HepG2 (cell line): ENCODE data around the gene JUND. TPM values are rescaled to one million over a fixed set of nuclear protein-coding genes. Genes with fewer than 3 reads are reported as not detected.

Source experiments
- FOXK1 ChIP-seq: sonication (generic); formaldehyde crosslinking; IDR thresholded peaks from 2 replicates; pipeline ENCODE4 v1.4.0; 2020; ENCODE audit warnings: low read depth, missing genetic modification reagents, borderline replicate concordance
- GZF1 ChIP-seq: sonication (generic); formaldehyde crosslinking; IDR thresholded peaks from 2 replicates; pipeline ENCODE4 v1.5.1; 2020; ENCODE audit warnings: mild to moderate bottlenecking, missing genetic modification reagents
- HNRNPLL ChIP-seq: fragments of 200-400 bp; formaldehyde crosslinking; IDR thresholded peaks from 2 replicates; pipeline ENCODE4 v1.6.1; 2017; ENCODE audit warnings: mild to moderate bottlenecking, low read depth, low read length; ENCODE audit not compliant: poor library complexity, severe bottlenecking
- NFATC3 ChIP-seq: sonication (generic); formaldehyde crosslinking; IDR thresholded peaks from 2 replicates; pipeline ENCODE4 v1.5.1; 2020; ENCODE audit warnings: mild to moderate bottlenecking, missing genetic modification reagents
- SIN3B ChIP-seq: fragments of 150-350 bp; IDR thresholded peaks from 2 replicates; pipeline ENCODE4 v1.6.1; 2014; ENCODE audit warnings: low read length
- ZNF136 ChIP-seq: sonication (generic); formaldehyde crosslinking; IDR thresholded peaks from 2 replicates; pipeline ENCODE4 v1.8.1; 2022; ENCODE audit warnings: low read depth, mild to moderate bottlenecking, moderate library complexity, missing genetic modification reagents
- ZNF282 ChIP-seq: fragments of 450-650 bp; IDR thresholded peaks from 2 replicates; pipeline ENCODE4 v1.6.1; 2018; ENCODE audit not compliant: partially characterized antibody
- ZNF546 ChIP-seq: sonication (generic); formaldehyde crosslinking; conservative IDR thresholded peaks from 2 replicates; pipeline ENCODE4 v1.8.1; 2023; ENCODE audit warnings: mild to moderate bottlenecking, missing genetic modification reagents
- ZNF562 ChIP-seq: sonication (generic); formaldehyde crosslinking; IDR thresholded peaks from 2 replicates; pipeline ENCODE4 v1.8.0; 2022; ENCODE audit warnings: missing genetic modification reagents, borderline replicate concordance
- ZNF7 ChIP-seq: IDR thresholded peaks from 2 replicates; pipeline ENCODE4 v1.6.1; 2016; ENCODE audit warnings: missing biosample characterization, missing genetic modification reagents
- ZNF768 ChIP-seq: sonication (generic); formaldehyde crosslinking; IDR thresholded peaks from 2 replicates; pipeline ENCODE4 v1.4.0; 2020; ENCODE audit warnings: missing genetic modification reagents
- ZSCAN29 ChIP-seq: sonication (generic); formaldehyde crosslinking; conservative IDR thresholded peaks from 2 replicates; pipeline ENCODE4 v1.4.0; 2020; ENCODE audit warnings: mild to moderate bottlenecking, missing genetic modification reagents
- polyA plus RNA-seq, 8 experiments: library from polyadenylated mRNA; depleted of rRNA in 3 of 8; stranded (reverse) in 7 of 8; unstranded in 1 of 8; fragments of >200 nt; fragmentation: Illumina TruSeq in 4 of 8; extraction: Trizol in 4 of 8; gene quantifications; 2 replicates each; pipeline versions ENCODE4 v1.2.1 to v1.2.3, GENCODE V29; 2011 to 2016; ENCODE audit warnings: low read depth in 4 of 8, missing spikeins in 1 of 8, mixed read lengths in 1 of 8; ENCODE audit not compliant: insufficient read depth in 1 of 8
- total RNA-seq, 5 experiments: library from RNA; depleted of rRNA; stranded (reverse); fragments of >200 nt; fragmentation: Illumina TruSeq; extraction: Trizol; gene quantifications; 2 replicates each; pipeline ENCODE4 v1.2.3, GENCODE V29; 2016; ENCODE audit warnings: low read depth in 1 of 5
- TF ChIP-seq, protein P1 (sequence below): sonication (generic); formaldehyde crosslinking; IDR thresholded peaks from 2 replicates; pipeline ENCODE4 v1.4.0; 2020; ENCODE audit warnings: mild to moderate bottlenecking, missing genetic modification reagents
- TF ChIP-seq, protein P2 (sequence below), 2 experiments: fragments of 450-650 bp in 1 of 2; sonication (generic) in 1 of 2; formaldehyde crosslinking in 1 of 2; IDR thresholded peaks; 2 replicates each; pipeline versions ENCODE4 v1.6.1 to v1.8.0; 2016 to 2022; ENCODE audit warnings: antibody characterized with exemption in 1 of 2, mild to moderate bottlenecking in 1 of 2, missing genetic modification reagents in 1 of 2
- TF ChIP-seq, protein P3 (sequence below): IDR thresholded peaks from 2 replicates; pipeline ENCODE4 v1.6.1; 2016

Gene JUND
- total and polyA plus RNA-seq, 2 of the 13 experiments (the other 11 are each of a cell fraction or from before 2014, with no cell fraction given): 41.2 to 59.8 TPM

DNA sequence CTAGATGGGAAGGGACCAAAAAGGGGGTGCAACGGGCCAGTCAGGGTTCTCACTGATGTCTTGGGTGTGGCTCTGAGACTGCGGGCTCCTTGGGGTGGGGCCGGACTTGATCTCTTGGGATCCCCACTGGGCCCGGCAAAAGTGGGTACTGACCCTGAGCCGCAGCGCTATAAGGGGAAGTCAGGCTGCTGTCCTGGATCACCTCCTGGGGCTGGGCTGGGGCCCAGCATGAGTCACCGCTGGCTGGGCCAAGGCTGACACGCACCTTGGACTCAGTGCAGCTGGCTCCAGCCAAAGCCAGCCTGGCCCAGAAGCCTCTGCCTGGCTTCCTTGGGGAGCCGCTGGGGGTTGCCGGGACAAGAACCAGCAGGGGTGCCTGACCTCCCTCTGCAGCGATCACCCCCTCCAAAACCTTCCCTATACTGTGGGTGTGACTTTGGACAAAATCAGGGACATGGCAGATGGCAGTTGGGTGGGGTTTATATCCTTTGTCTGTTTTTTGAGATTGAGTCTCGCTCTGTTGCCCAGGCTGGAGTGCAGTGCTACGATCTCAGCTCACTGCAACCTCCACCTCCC lies 6.6 kb downstream of the JUND start (continued):
- TF ChIP-seq, protein P1, sequence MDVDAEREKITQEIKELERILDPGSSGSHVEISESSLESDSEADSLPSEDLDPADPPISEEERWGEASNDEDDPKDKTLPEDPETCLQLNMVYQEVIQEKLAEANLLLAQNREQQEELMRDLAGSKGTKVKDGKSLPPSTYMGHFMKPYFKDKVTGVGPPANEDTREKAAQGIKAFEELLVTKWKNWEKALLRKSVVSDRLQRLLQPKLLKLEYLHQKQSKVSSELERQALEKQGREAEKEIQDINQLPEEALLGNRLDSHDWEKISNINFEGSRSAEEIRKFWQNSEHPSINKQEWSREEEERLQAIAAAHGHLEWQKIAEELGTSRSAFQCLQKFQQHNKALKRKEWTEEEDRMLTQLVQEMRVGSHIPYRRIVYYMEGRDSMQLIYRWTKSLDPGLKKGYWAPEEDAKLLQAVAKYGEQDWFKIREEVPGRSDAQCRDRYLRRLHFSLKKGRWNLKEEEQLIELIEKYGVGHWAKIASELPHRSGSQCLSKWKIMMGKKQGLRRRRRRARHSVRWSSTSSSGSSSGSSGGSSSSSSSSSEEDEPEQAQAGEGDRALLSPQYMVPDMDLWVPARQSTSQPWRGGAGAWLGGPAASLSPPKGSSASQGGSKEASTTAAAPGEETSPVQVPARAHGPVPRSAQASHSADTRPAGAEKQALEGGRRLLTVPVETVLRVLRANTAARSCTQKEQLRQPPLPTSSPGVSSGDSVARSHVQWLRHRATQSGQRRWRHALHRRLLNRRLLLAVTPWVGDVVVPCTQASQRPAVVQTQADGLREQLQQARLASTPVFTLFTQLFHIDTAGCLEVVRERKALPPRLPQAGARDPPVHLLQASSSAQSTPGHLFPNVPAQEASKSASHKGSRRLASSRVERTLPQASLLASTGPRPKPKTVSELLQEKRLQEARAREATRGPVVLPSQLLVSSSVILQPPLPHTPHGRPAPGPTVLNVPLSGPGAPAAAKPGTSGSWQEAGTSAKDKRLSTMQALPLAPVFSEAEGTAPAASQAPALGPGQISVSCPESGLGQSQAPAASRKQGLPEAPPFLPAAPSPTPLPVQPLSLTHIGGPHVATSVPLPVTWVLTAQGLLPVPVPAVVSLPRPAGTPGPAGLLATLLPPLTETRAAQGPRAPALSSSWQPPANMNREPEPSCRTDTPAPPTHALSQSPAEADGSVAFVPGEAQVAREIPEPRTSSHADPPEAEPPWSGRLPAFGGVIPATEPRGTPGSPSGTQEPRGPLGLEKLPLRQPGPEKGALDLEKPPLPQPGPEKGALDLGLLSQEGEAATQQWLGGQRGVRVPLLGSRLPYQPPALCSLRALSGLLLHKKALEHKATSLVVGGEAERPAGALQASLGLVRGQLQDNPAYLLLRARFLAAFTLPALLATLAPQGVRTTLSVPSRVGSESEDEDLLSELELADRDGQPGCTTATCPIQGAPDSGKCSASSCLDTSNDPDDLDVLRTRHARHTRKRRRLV (CRISPR knock-in tag): no peak
- no peak for TF ChIP-seq SIN3B
- TF ChIP-seq ZNF7 (CRISPR knock-in tag): no peak
- 0 out of 2 replicates have a peak, but pooled peaks have one; percentile 43 for TF ChIP-seq ZNF546
- no peak for TF ChIP-seq NFATC3 (CRISPR knock-in tag)
- no peak for TF ChIP-seq ZNF136 (CRISPR knock-in tag)
- TF ChIP-seq HNRNPLL: peak; percentile 57
- TF ChIP-seq ZNF282: no peak
- TF ChIP-seq ZNF562 (CRISPR knock-in tag): no peak
- TF ChIP-seq ZSCAN29 (CRISPR knock-in tag): no peak
- TF ChIP-seq, protein P2, sequence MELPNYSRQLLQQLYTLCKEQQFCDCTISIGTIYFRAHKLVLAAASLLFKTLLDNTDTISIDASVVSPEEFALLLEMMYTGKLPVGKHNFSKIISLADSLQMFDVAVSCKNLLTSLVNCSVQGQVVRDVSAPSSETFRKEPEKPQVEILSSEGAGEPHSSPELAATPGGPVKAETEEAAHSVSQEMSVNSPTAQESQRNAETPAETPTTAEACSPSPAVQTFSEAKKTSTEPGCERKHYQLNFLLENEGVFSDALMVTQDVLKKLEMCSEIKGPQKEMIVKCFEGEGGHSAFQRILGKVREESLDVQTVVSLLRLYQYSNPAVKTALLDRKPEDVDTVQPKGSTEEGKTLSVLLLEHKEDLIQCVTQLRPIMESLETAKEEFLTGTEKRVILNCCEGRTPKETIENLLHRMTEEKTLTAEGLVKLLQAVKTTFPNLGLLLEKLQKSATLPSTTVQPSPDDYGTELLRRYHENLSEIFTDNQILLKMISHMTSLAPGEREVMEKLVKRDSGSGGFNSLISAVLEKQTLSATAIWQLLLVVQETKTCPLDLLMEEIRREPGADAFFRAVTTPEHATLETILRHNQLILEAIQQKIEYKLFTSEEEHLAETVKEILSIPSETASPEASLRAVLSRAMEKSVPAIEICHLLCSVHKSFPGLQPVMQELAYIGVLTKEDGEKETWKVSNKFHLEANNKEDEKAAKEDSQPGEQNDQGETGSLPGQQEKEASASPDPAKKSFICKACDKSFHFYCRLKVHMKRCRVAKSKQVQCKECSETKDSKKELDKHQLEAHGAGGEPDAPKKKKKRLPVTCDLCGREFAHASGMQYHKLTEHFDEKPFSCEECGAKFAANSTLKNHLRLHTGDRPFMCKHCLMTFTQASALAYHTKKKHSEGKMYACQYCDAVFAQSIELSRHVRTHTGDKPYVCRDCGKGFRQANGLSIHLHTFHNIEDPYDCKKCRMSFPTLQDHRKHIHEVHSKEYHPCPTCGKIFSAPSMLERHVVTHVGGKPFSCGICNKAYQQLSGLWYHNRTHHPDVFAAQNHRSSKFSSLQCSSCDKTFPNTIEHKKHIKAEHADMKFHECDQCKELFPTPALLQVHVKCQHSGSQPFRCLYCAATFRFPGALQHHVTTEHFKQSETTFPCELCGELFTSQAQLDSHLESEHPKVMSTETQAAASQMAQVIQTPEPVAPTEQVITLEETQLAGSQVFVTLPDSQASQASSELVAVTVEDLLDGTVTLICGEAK (IDR thresholded peaks at IDR 0.05): no peak
- TF ChIP-seq, protein P2 (CRISPR knock-in tag; IDR thresholded peaks at IDR 0.05): no peak
- TF ChIP-seq, protein P3, sequence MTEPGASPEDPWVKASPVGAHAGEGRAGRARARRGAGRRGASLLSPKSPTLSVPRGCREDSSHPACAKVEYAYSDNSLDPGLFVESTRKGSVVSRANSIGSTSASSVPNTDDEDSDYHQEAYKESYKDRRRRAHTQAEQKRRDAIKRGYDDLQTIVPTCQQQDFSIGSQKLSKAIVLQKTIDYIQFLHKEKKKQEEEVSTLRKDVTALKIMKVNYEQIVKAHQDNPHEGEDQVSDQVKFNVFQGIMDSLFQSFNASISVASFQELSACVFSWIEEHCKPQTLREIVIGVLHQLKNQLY (CRISPR knock-in tag): no peak
- 0 out of 2 replicates have a peak, but pooled peaks have one; percentile 55 for TF ChIP-seq GZF1 (CRISPR knock-in tag)
- TF ChIP-seq FOXK1 (CRISPR knock-in tag): no peak
- TF ChIP-seq ZNF768: peak; percentile 55; the same call in 1 of the 2 replicates
